OCI-LY7 (cell line): ENCODE data around the gene NUP160. TPM values are rescaled to one million over a fixed set of nuclear protein-coding genes. Genes with fewer than 3 reads are reported as not detected.

Experiments
- BruUV-seq: library from RNA; stranded (reverse); fragments of 400-500 nt; replicated peaks from 2 replicates; lab custom pipeline; 2021; lab: Mats Ljungman, UMichigan
- CTCF ChIA-PET: fragments of 300-600 bp; sonication (Branson Sonifier 250); formaldehyde crosslinking; loops from one replicate; lab custom pipeline; 2022; ENCODE audit warnings: antibody characterized with exemption; ENCODE audit not compliant: unreplicated experiment; lab: Charles Lee
- POLR2A ChIA-PET: fragments of 300-600 bp; sonication (Branson Sonifier 250); formaldehyde crosslinking; loops from one replicate; lab custom pipeline; 2022; ENCODE audit warnings: antibody characterized with exemption; lab: Charles Lee
- DNase-seq: peaks from one replicate; pipeline ENCODE4 v3.0.0-alpha.2; 2015; ENCODE audit warnings: low spot score
- H2AFZ ChIP-seq: fragments of 200-600 bp; sonication (generic), shearing (Covaris generic); 2 replicates; pipeline ENCODE4 v1.6.1; 2014; ENCODE audit warnings: mild to moderate bottlenecking, antibody characterized with exemption, low read length, moderate library complexity
- H3K27ac ChIP-seq: fragments of 200-600 bp; sonication (generic); 2 replicates; pipeline ENCODE4 v1.5.1; 2014; ENCODE audit warnings: mixed run types, low read depth, mild to moderate bottlenecking, moderate library complexity, low read length, inconsistent platforms; ENCODE audit not compliant: poor library complexity, severe bottlenecking
- H3K36me3 ChIP-seq: fragments of 200-600 bp; sonication (generic); 2 replicates; pipeline ENCODE4 v1.6.1; 2014; ENCODE audit warnings: mild to moderate bottlenecking, antibody characterized with exemption, low read length, moderate library complexity, mixed read lengths; ENCODE audit not compliant: insufficient read depth
- H3K4me1 ChIP-seq: fragments of 200-600 bp; sonication (generic); 2 replicates; pipeline ENCODE4 v1.5.1; 2014; ENCODE audit warnings: mild to moderate bottlenecking, low read length; ENCODE audit not compliant: insufficient read depth, poor library complexity, severe bottlenecking
- H3K4me2 ChIP-seq: fragments of 200-600 bp; sonication (generic); 2 replicates; pipeline ENCODE4 v1.6.1; 2014; ENCODE audit warnings: mild to moderate bottlenecking, low read length
- H3K4me3 ChIP-seq: fragments of 200-600 bp; sonication (generic); 2 replicates; pipeline ENCODE4 v1.5.1; 2014; ENCODE audit warnings: mild to moderate bottlenecking, low read depth, low read length; ENCODE audit not compliant: poor library complexity, severe bottlenecking
- H3K79me2 ChIP-seq: fragments of 200-600 bp; sonication (generic); 2 replicates; pipeline ENCODE4 v1.6.1; 2016; ENCODE audit warnings: low read depth, mild to moderate bottlenecking, low read length, moderate library complexity, mixed read lengths; ENCODE audit not compliant: insufficient read depth
- H3K9me2 ChIP-seq: fragments of 200-600 bp; sonication (generic); 2 replicates; pipeline ENCODE4 v1.6.1; 2016; ENCODE audit warnings: mild to moderate bottlenecking, low read length, mixed read lengths; ENCODE audit not compliant: insufficient read depth
- H3K9me3 ChIP-seq: fragments of 200-600 bp; sonication (generic); 2 replicates; pipeline ENCODE4 v1.6.1; 2014; ENCODE audit warnings: mild to moderate bottlenecking, mixed run types, low read length, mixed read lengths
- H4K20me1 ChIP-seq: fragments of 200-600 bp; sonication (generic); 2 replicates; pipeline ENCODE4 v1.6.1; 2014; ENCODE audit warnings: mild to moderate bottlenecking, antibody characterized with exemption, low read length, moderate library complexity, mixed read lengths; ENCODE audit not compliant: insufficient read depth
- EZH2phosphoT487 ChIP-seq: fragments of 200-600 bp; sonication (generic); IDR thresholded peaks from 2 replicates; pipeline ENCODE4 v1.6.1; 2018; ENCODE audit warnings: low read depth, borderline replicate concordance, mild to moderate bottlenecking, mixed run types, antibody characterized with exemption, low read length, moderate library complexity, mixed read lengths
- intact Hi-C: fragments of 100-400 bp; cut with micrococcal nuclease; formaldehyde crosslinking; loops from one replicate; pipeline ENCODE4 v1.10.0; 2022; ENCODE audit not compliant: unreplicated experiment
- total RNA-seq, 2 experiments: library from RNA; depleted of rRNA in 1 of 2; stranded (reverse); fragments of >200 nt in 1 of 2; shearing (Covaris generic) in 1 of 2; gene quantifications; 2 replicates each; pipeline ENCODE4 v1.2.3, GENCODE V29; 2014 to 2022
- TF ChIP-seq, protein P1 (sequence below): fragments of 200-600 bp; sonication (generic); conservative IDR thresholded peaks from 2 replicates; pipeline ENCODE4 v1.5.1; 2014; ENCODE audit warnings: mild to moderate bottlenecking, antibody characterized with exemption, low read length, moderate library complexity, mixed read lengths

Gene NUP160
- total RNA-seq, 2 experiments from 2014 or later, result 32.0 to 70.6 TPM

DNA sequence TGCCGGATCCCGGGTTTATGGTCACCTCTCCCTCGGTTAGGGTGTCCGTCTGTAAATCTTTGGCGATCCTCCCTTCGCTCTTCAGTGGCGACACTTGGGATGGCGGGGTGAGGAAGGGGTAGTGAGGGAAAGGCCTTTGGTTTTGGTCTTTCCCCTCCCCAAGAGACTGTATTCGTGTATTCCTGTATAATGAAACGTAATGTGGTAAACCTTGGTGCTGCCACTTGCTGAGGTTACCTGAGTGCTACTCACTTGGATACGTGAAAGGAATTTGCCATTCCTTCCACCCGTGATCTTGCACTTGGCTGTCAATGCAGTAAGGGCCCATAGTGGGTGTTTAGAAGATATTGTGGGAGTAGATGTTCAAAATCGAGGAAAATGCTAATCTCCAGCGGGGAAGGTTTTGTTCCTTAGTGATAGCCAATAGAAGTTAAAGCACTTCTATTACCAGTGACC, 578 bp upstream of the NUP160 start:
- TF ChIP-seq, protein P1, sequence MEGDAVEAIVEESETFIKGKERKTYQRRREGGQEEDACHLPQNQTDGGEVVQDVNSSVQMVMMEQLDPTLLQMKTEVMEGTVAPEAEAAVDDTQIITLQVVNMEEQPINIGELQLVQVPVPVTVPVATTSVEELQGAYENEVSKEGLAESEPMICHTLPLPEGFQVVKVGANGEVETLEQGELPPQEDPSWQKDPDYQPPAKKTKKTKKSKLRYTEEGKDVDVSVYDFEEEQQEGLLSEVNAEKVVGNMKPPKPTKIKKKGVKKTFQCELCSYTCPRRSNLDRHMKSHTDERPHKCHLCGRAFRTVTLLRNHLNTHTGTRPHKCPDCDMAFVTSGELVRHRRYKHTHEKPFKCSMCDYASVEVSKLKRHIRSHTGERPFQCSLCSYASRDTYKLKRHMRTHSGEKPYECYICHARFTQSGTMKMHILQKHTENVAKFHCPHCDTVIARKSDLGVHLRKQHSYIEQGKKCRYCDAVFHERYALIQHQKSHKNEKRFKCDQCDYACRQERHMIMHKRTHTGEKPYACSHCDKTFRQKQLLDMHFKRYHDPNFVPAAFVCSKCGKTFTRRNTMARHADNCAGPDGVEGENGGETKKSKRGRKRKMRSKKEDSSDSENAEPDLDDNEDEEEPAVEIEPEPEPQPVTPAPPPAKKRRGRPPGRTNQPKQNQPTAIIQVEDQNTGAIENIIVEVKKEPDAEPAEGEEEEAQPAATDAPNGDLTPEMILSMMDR, result 0 out of 2 replicates have a peak, but pooled peaks have one; percentile 15
- TF ChIP-seq EZH2phosphoT487, result no peak
- intact Hi-C loops, result loop anchor here (1.0 to 2.0 kb wide), 2 partner anchors 82 to 206 kb away; partner anchors contain the start of genes FNBP4 and MTCH2
- Histone ChIP-seq H3K9me2 (no peaks in the 10 kb centered on the region), H3K36me3 (peaks cover 29% of the 10 kb centered on the region), H3K4me3 (peak overlapping the region; percentile 94), H2AFZ (peak overlapping the region; percentile 94), H4K20me1 (peaks cover 21% of the 10 kb centered on the region; the same call in 1 of the 2 replicates), H3K27ac (peak overlapping the region; percentile 59), H3K4me1 (peaks cover 56% of the 10 kb centered on the region), H3K9me3 (no peaks in the 10 kb centered on the region), H3K4me2 (peak overlapping the region; percentile 94), H3K79me2 (peaks cover 18% of the 10 kb centered on the region)
- BruUV-seq, result TSS peak; percentile 86
- DNase-seq, result no peak
- ChIA-PET CTCF (no interaction called here), POLR2A (interaction anchor here (0.5 to 1.5 kb wide), 4 partner anchors 13 to 357 kb away, joined by 3 to 5 read pairs (median 4); no protein-coding TSS in a partner anchor)

DNA sequence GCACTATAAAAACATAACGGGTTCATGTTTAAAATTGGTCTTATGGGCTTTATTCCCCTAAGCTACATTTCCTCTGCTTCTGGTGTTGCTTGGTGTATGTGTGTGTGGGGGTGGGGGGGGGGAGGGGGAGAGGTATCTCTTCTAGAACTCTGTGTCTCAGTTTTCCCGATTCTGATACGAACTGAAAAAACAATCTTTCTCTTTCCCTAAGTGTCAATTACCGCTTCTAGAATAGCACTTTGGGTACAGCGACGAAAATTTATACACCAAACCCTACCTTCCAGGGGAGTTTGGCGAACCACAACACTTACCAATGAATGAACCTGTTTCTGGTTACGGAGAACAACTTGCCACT, 636 bp downstream of the NUP160 start:
- ChIA-PET POLR2A (interaction anchor here (0.5 to 1.5 kb wide), 8 partner anchors 12 to 124 kb away, joined by 3 to 5 read pairs (median 4); no protein-coding TSS in a partner anchor), CTCF (no interaction called here)
- Histone ChIP-seq H3K9me2 (no peaks in the 10 kb centered on the region), H4K20me1 (peaks cover 19% of the 10 kb centered on the region; the same call in 1 of the 2 replicates), H2AFZ (peak overlapping the region; percentile 94), H3K4me1 (peaks cover 46% of the 10 kb centered on the region), H3K4me2 (peak overlapping the region; percentile 94), H3K27ac (peak overlapping the region; percentile 59), H3K36me3 (peaks cover 41% of the 10 kb centered on the region), H3K79me2 (peaks cover 18% of the 10 kb centered on the region), H3K9me3 (no peaks in the 10 kb centered on the region), H3K4me3 (peak overlapping the region; percentile 94)
- intact Hi-C loops, result no loop called here
- DNase-seq, result no peak
- no TSS peak for BruUV-seq
- TF ChIP-seq EZH2phosphoT487, result no peak
- TF ChIP-seq, protein P1, result no peak

DNA sequence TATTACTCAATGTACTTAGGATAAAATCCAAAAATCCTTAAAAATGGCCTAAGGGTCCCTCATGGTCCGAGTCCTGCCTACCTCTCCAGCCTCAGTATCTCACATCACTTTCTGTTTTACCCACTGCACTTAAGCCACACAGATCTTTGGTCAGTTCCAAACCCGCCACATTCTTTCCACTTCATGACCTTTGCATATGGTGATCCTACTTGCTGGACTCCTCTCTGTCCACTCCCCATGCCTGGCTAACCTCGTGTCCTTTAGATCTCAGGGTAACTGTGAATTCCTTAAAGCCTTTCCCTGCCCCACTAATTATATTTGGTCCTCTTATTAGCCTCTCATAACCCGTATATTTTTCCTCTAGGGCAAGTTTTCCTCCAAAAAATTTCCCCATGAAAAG, 1.2 kb downstream of the NUP160 start:
- ChIA-PET CTCF (no interaction called here), POLR2A (interaction anchor here (0.7 to 1.2 kb wide), 2 partner anchors 31 to 81 kb away, joined by 4 to 5 read pairs; no protein-coding TSS in a partner anchor)
- H3K9me2 ChIP-seq, result no peaks in the 10 kb centered on the region
- peaks cover 18% of the 10 kb centered on the region for H3K79me2 ChIP-seq
- TSS peak; percentile 71 for BruUV-seq
- H3K27ac ChIP-seq, result no peak overlapping the region
- H4K20me1 ChIP-seq, result peaks cover 14% of the 10 kb centered on the region; the same call in 1 of the 2 replicates
- peak overlapping the region; percentile 94 for H3K4me2 ChIP-seq
- TF ChIP-seq, protein P1, result no peak
- TF ChIP-seq EZH2phosphoT487, result no peak
- DNase-seq, result no peak
- intact Hi-C loops, result no loop called here
- no peak overlapping the region for H2AFZ ChIP-seq
- H3K4me1 ChIP-seq, result peaks cover 41% of the 10 kb centered on the region
- peaks cover 46% of the 10 kb centered on the region for H3K36me3 ChIP-seq
- H3K4me3 ChIP-seq, result peak overlapping the region; percentile 94
- H3K9me3 ChIP-seq, result no peaks in the 10 kb centered on the region
